Neural cell (in vitro differentiated cells): ENCODE data around the gene SLC12A8. TPM values are rescaled to one million over a fixed set of nuclear protein-coding genes. Genes with fewer than 3 reads are reported as not detected.

Source experiments
- H2AFZ ChIP-seq: fragments of 200-600, 300-800 bp; sonication (generic), shearing (Covaris generic); 2 replicates; pipeline ENCODE4 v1.6.0; 2014; ENCODE audit warnings: low read depth, mild to moderate bottlenecking, antibody characterized with exemption, low read length, moderate library complexity
- H3F3A ChIP-seq: fragments of 200-600 bp; shearing (Covaris generic); 2 replicates; pipeline ENCODE4 v1.6.1; 2016; ENCODE audit warnings: mild to moderate bottlenecking, moderate library complexity, mixed read lengths, antibody characterized with exemption, low read length; ENCODE audit not compliant: insufficient read depth, poor library complexity, severe bottlenecking
- H3K27ac ChIP-seq: fragments of 200-600, 300-800 bp; sonication (generic), shearing (Covaris generic); 2 replicates; pipeline ENCODE4 v1.5.1; 2014; ENCODE audit warnings: mild to moderate bottlenecking, low read length, moderate library complexity
- H3K27me3 ChIP-seq: fragments of 300-800, 200-600 bp; sonication (generic), shearing (Covaris generic); 2 replicates; pipeline ENCODE4 v1.6.0; 2014; ENCODE audit warnings: mild to moderate bottlenecking, low read depth, low read length, moderate library complexity; ENCODE audit not compliant: insufficient read depth
- H3K36me3 ChIP-seq: fragments of 300-800, 200-600 bp; sonication (generic), shearing (Covaris generic); 2 replicates; pipeline ENCODE4 v1.5.1; 2014; ENCODE audit warnings: mild to moderate bottlenecking, antibody characterized with exemption, low read length, moderate library complexity; ENCODE audit not compliant: insufficient read depth
- H3K4me2 ChIP-seq: fragments of 300-800, 200-600 bp; sonication (generic), shearing (Covaris generic); 2 replicates; pipeline ENCODE4 v1.6.0; 2014; ENCODE audit warnings: mild to moderate bottlenecking, low read length
- H3K4me3 ChIP-seq: fragments of 300-800, 200-600 bp; sonication (generic), shearing (Covaris generic); 2 replicates; pipeline ENCODE4 v1.5.1; 2014; ENCODE audit warnings: mild to moderate bottlenecking, low read length, moderate library complexity
- H3K79me2 ChIP-seq: fragments of 200-600 bp; shearing (Covaris generic); replicated peaks from 2 replicates; pipeline ENCODE4 v1.6.0; 2014; ENCODE audit warnings: mild to moderate bottlenecking, low read length, moderate library complexity; ENCODE audit not compliant: insufficient read depth
- H3K9ac ChIP-seq: fragments of 300-800, 200-600 bp; sonication (generic), shearing (Covaris generic); 2 replicates; pipeline ENCODE4 v1.6.1; 2016; ENCODE audit warnings: mild to moderate bottlenecking, low read length, mixed read lengths
- H3K9me2 ChIP-seq: fragments of 200-600 bp; shearing (Covaris generic); 2 replicates; pipeline ENCODE4 v1.6.1; 2016; ENCODE audit warnings: mild to moderate bottlenecking, low read length, mixed read lengths; ENCODE audit not compliant: insufficient read depth
- H3K9me3 ChIP-seq: fragments of 200-600, 300-800 bp; sonication (generic), shearing (Covaris generic); 2 replicates; pipeline ENCODE4 v1.6.1; 2016; ENCODE audit warnings: mild to moderate bottlenecking, mixed run types, low read length, moderate library complexity, mixed read lengths
- H4K20me1 ChIP-seq: fragments of 200-600 bp; shearing (Covaris generic); 2 replicates; pipeline ENCODE4 v1.6.1; 2016; ENCODE audit warnings: mild to moderate bottlenecking, mixed run types; ENCODE audit not compliant: insufficient read depth
- EP300 ChIP-seq: fragments of 450-650 bp; conservative IDR thresholded peaks from 2 replicates; pipeline ENCODE4 v1.6.1; 2014; ENCODE audit warnings: antibody characterized with exemption, mild to moderate bottlenecking, moderate library complexity; ENCODE audit not compliant: poor library complexity, severe bottlenecking
- EZH2 ChIP-seq: fragments of 200-600, 300-800 bp; shearing (Covaris generic), sonication (generic); IDR thresholded peaks from 2 replicates; pipeline ENCODE4 v1.6.1; 2014; ENCODE audit warnings: antibody characterized with exemption, low read length, borderline replicate concordance, mild to moderate bottlenecking; ENCODE audit not compliant: insufficient read depth, poor library complexity, severe bottlenecking
- MXI1 ChIP-seq: fragments of 450-650 bp; conservative IDR thresholded peaks from 2 replicates; pipeline ENCODE4 v1.6.1; 2014; ENCODE audit warnings: antibody characterized with exemption, mild to moderate bottlenecking; ENCODE audit not compliant: poor library complexity, severe bottlenecking
- POLR2AphosphoS5 ChIP-seq: IDR thresholded peaks from 2 replicates; pipeline ENCODE4 v1.6.1; 2012
- RAD21 ChIP-seq: fragments of 450-650 bp; conservative IDR thresholded peaks from 2 replicates; pipeline ENCODE4 v1.6.1; 2014; ENCODE audit warnings: antibody characterized with exemption, mild to moderate bottlenecking, moderate library complexity
- REST ChIP-seq: IDR thresholded peaks from 2 replicates; pipeline ENCODE4 v1.6.1; 2012; ENCODE audit warnings: borderline replicate concordance
- SMC3 ChIP-seq: fragments of 450-650 bp; conservative IDR thresholded peaks from 2 replicates; pipeline ENCODE4 v1.6.1; 2014; ENCODE audit warnings: antibody characterized with exemption, mild to moderate bottlenecking, moderate library complexity; ENCODE audit not compliant: poor library complexity
- TAF1 ChIP-seq: IDR thresholded peaks from 2 replicates; pipeline ENCODE4 v1.6.1; 2012; ENCODE audit warnings: low read depth
- polyA plus RNA-seq: library from polyadenylated mRNA; depleted of rRNA; stranded (reverse); fragments of >200 nt; gene quantifications from 2 replicates; pipeline ENCODE4 v1.2.3, GENCODE V29; 2014
- TF ChIP-seq, protein P1 (sequence below): fragments of 450-650 bp; IDR thresholded peaks from 2 replicates; pipeline ENCODE4 v1.5.1; 2014; ENCODE audit warnings: antibody characterized with exemption, mild to moderate bottlenecking, moderate library complexity; ENCODE audit not compliant: poor library complexity, severe bottlenecking

Gene SLC12A8
- polyA plus RNA-seq, 1 donor from 2014 or later, result 4.6 TPM

GRCh38 chr3:125039131-125040100 is 173.1 kb downstream of the SLC12A8 start:
- no peaks in the 10 kb centered on the region for H3K9me2 ChIP-seq
- H3K27ac ChIP-seq, result no peak overlapping the region
- H3K4me2 ChIP-seq, result no peak overlapping the region
- peak overlapping the region; percentile 14 for H3K4me3 ChIP-seq
- no peaks in the 10 kb centered on the region for H3K9me3 ChIP-seq
- no peak overlapping the region for H3K9ac ChIP-seq
- TF ChIP-seq TAF1, result no peak
- no peak for TF ChIP-seq EZH2
- TF ChIP-seq EP300, result peak; percentile 12
- TF ChIP-seq, protein P1, sequence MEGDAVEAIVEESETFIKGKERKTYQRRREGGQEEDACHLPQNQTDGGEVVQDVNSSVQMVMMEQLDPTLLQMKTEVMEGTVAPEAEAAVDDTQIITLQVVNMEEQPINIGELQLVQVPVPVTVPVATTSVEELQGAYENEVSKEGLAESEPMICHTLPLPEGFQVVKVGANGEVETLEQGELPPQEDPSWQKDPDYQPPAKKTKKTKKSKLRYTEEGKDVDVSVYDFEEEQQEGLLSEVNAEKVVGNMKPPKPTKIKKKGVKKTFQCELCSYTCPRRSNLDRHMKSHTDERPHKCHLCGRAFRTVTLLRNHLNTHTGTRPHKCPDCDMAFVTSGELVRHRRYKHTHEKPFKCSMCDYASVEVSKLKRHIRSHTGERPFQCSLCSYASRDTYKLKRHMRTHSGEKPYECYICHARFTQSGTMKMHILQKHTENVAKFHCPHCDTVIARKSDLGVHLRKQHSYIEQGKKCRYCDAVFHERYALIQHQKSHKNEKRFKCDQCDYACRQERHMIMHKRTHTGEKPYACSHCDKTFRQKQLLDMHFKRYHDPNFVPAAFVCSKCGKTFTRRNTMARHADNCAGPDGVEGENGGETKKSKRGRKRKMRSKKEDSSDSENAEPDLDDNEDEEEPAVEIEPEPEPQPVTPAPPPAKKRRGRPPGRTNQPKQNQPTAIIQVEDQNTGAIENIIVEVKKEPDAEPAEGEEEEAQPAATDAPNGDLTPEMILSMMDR, result no peak
- TF ChIP-seq MXI1, result no peak
- no peak for TF ChIP-seq POLR2AphosphoS5
- no peaks in the 10 kb centered on the region for H3K27me3 ChIP-seq
- no peaks in the 10 kb centered on the region for H3K36me3 ChIP-seq
- no peaks in the 10 kb centered on the region for H3F3A ChIP-seq
- no peaks in the 10 kb centered on the region for H4K20me1 ChIP-seq
- no peaks in the 10 kb centered on the region for H3K79me2 ChIP-seq
- no peak overlapping the region for H2AFZ ChIP-seq

- Histone ChIP-seq H3K4me3 (no peak overlapping the region), H3K9me2 (no peaks in the 10 kb centered on the region), H2AFZ (no peak overlapping the region), H3K9me3 (no peaks in the 10 kb centered on the region), H3K4me2 (no peak overlapping the region), H3K79me2 (no peaks in the 10 kb centered on the region), H3K27me3 (no peaks in the 10 kb centered on the region), H3F3A (no peaks in the 10 kb centered on the region), H3K36me3 (no peaks in the 10 kb centered on the region), H3K9ac (no peak overlapping the region), H3K27ac (no peak overlapping the region), H4K20me1 (no peaks in the 10 kb centered on the region)
- TF ChIP-seq POLR2AphosphoS5 (no peak), SMC3 (no peak), REST (no peak), EP300 (no peak), TAF1 (no peak), RAD21 (no peak), MXI1 (no peak), EZH2 (no peak)
- TF ChIP-seq, protein P1, result no peak
Observed at GRCh38 chr3:125037498-125038150, 174.9 kb downstream of the SLC12A8 start.
